Stimulated activated CD4-positive, alpha-beta T cell treated with anti-CD3 and anti-CD28 coated beads, Interleukin-4, amount 100 ng/mL, for 24 hours (primary cell): ENCODE results near the gene RWDD3.

Source experiments
- DNase-seq: peaks from one replicate; pipeline ENCODE4 v3.0.0-alpha.2; 2020

Gene RWDD3

GRCh38 chr1:95233737-95234500 lies at the start of gene RWDD3:
Gene RWDD3, plus strand, starts transcription at chr1:95234210. Its CDS starts 21 bp downstream, at chr1:95234231.
- peak; percentile 92 for DNase-seq

- DNase-seq, result no peak
Measured at GRCh38 chr1:95186149-95186548, 47.9 kb upstream of the RWDD3 start.

GRCh38 chr1:95193591-95193990 lies 40.4 kb upstream of the RWDD3 start:
- DNase-seq, result no peak

GRCh38 chr1:95195046-95195445 lies 39.0 kb upstream of the RWDD3 start:
- no peak for DNase-seq

GRCh38 chr1:95196017-95196416 lies 38.0 kb upstream of the RWDD3 start:
- no peak for DNase-seq

- no peak for DNase-seq
Measured at GRCh38 chr1:95197616-95198252, 36.3 kb upstream of the RWDD3 start.

GRCh38 chr1:95201905-95202304 lies 32.1 kb upstream of the RWDD3 start:
- DNase-seq, result no peak

GRCh38 chr1:95203908-95204437 lies 30.0 kb upstream of the RWDD3 start:
- no peak for DNase-seq

GRCh38 chr1:95206514-95206913 lies 27.5 kb upstream of the RWDD3 start:
- no peak for DNase-seq

- no peak for DNase-seq
Measured at GRCh38 chr1:95207223-95207935, 26.6 kb upstream of the RWDD3 start.

- no peak for DNase-seq
Measured at GRCh38 chr1:95208876-95209275, 25.1 kb upstream of the RWDD3 start.

GRCh38 chr1:95209291-95209690 lies 24.7 kb upstream of the RWDD3 start:
- DNase-seq, result no peak

GRCh38 chr1:95216292-95216990 lies 17.6 kb upstream of the RWDD3 start:
- DNase-seq, result no peak

GRCh38 chr1:95217371-95217770 lies 16.6 kb upstream of the RWDD3 start:
- no peak for DNase-seq

GRCh38 chr1:95219407-95219806 lies 14.6 kb upstream of the RWDD3 start:
- DNase-seq, result no peak

GRCh38 chr1:95221306-95221705 lies 12.7 kb upstream of the RWDD3 start:
- DNase-seq, result no peak

GRCh38 chr1:95222629-95223028 lies 11.4 kb upstream of the RWDD3 start:
- DNase-seq, result no peak

GRCh38 chr1:95223110-95223509 lies 10.9 kb upstream of the RWDD3 start:
- no peak for DNase-seq

GRCh38 chr1:95226781-95227660 lies 7.0 kb upstream of the RWDD3 start:
- DNase-seq, result no peak

- no peak for DNase-seq
Measured at GRCh38 chr1:95229037-95229436, 5.0 kb upstream of the RWDD3 start.

- DNase-seq, result no peak
Measured at GRCh38 chr1:95229706-95230105, 4.3 kb upstream of the RWDD3 start.

- DNase-seq, result no peak
Measured at GRCh38 chr1:95230256-95230655, 3.8 kb upstream of the RWDD3 start.
